H1 (cell line): ENCODE data around the gene OSBP2. TPM values are rescaled to one million over a fixed set of nuclear protein-coding genes. Genes with fewer than 3 reads are reported as not detected.

Source experiments
- CTCF ChIA-PET: fragments of 300-600 bp; sonication (Branson Sonifier 250); formaldehyde crosslinking; loops from one replicate; lab custom pipeline; 2021; ENCODE audit not compliant: partially characterized antibody; lab: Charles Lee
- POLR2A ChIA-PET: fragments of 300-600 bp; sonication (Branson Sonifier 250); formaldehyde crosslinking; loops from one replicate; lab custom pipeline; 2021; ENCODE audit warnings: inconsistent platforms; ENCODE audit not compliant: partially characterized antibody; lab: Charles Lee
- DNase-seq, 2 experiments: peaks; one replicate each; pipeline versions ENCODE4 v3.0.0 to v3.0.0-alpha.2; 2010 to 2022; ENCODE audit warnings: low spot score in 2 of 2, low read depth in 1 of 2, mixed read lengths in 1 of 2
- FAIRE-seq: peaks from 2 replicates; lab custom pipeline; 2011; peaks lifted over from hg19 to GRCh38; lab: Jason Lieb, UNC
- H2AFZ ChIP-seq: 2 replicates; pipeline ENCODE4 v1.8.1; 2012; ENCODE audit warnings: low read length, inconsistent platforms
- H2AK5ac ChIP-seq: 2 replicates; pipeline ENCODE4 v1.6.1; 2013; ENCODE audit warnings: low read depth, low read length
- H2BK120ac ChIP-seq: replicated peaks from 2 replicates; pipeline ENCODE3; 2013; ENCODE audit warnings: low read depth, low read length, inconsistent platforms
- H2BK12ac ChIP-seq: 2 replicates; pipeline ENCODE4 v1.6.1; 2013; ENCODE audit warnings: low read depth, low read length
- H2BK15ac ChIP-seq: 2 replicates; pipeline ENCODE4 v1.6.1; 2013; ENCODE audit warnings: low read length
- H2BK20ac ChIP-seq: 2 replicates; pipeline ENCODE4 v1.6.1; 2013; ENCODE audit warnings: low read length
- H2BK5ac ChIP-seq: 2 replicates; pipeline ENCODE4 v1.6.1; 2013; ENCODE audit warnings: low read depth, low read length
- H3K14ac ChIP-seq: 2 replicates; pipeline ENCODE4 v1.6.1; 2013; ENCODE audit warnings: inconsistent platforms; ENCODE audit not compliant: insufficient read length
- H3K18ac ChIP-seq: 2 replicates; pipeline ENCODE4 v1.6.1; 2013; ENCODE audit warnings: low read length; ENCODE audit errors: extremely low read depth
- H3K23ac ChIP-seq: 2 replicates; pipeline ENCODE4 v1.6.1; 2013; ENCODE audit warnings: inconsistent platforms; ENCODE audit not compliant: insufficient read length
- H3K23me2 ChIP-seq: 2 replicates; pipeline ENCODE4 v1.6.1; 2013; ENCODE audit warnings: low read depth, low read length
- H3K27ac ChIP-seq: 2 replicates; pipeline ENCODE4 v1.6.1; 2011; ENCODE audit warnings: low read depth, low read length, inconsistent platforms
- H3K27me3 ChIP-seq, 4 experiments: replicated peaks in 1 of 4; 1 replicate in 1 of 4; 2 replicates in 3 of 4; pipeline versions ENCODE4 v1.6.1 to v1.8.1; 2011 to 2013; ENCODE audit warnings: low read length in 3 of 4, mild to moderate bottlenecking in 3 of 4, inconsistent platforms in 2 of 4, mixed read lengths in 2 of 4, moderate library complexity in 1 of 4; ENCODE audit not compliant: control insufficient read depth in 3 of 4, insufficient read depth in 3 of 4; ENCODE audit errors: extremely low read depth in 1 of 4
- H3K36me3 ChIP-seq, 4 experiments: 2 replicates each; pipeline versions ENCODE4 v1.6.1 to v1.8.1; 2011 to 2013; ENCODE audit warnings: mild to moderate bottlenecking in 4 of 4, low read length in 3 of 4, moderate library complexity in 2 of 4, control low read depth in 1 of 4, inconsistent platforms in 1 of 4; ENCODE audit not compliant: insufficient read depth in 4 of 4, control insufficient read depth in 2 of 4
- H3K4ac ChIP-seq: replicated peaks from 2 replicates; pipeline ENCODE3; 2013; ENCODE audit warnings: low read length, low read depth, mixed read lengths, inconsistent platforms; ENCODE audit not compliant: insufficient read length
- H3K4me1 ChIP-seq, 4 experiments: replicated peaks in 1 of 4; 1 replicate in 1 of 4; 2 replicates in 3 of 4; pipeline versions ENCODE4 v1.6.1 to v1.8.1; 2011 to 2013; ENCODE audit warnings: low read length in 3 of 4, inconsistent platforms in 2 of 4, mixed read lengths in 1 of 4; ENCODE audit not compliant: insufficient read depth in 4 of 4, control insufficient read depth in 3 of 4
- H3K4me2 ChIP-seq, 2 experiments: 2 replicates each; pipeline versions ENCODE4 v1.6.1 to v1.8.1; 2011 to 2013; ENCODE audit warnings: low read depth in 2 of 2, low read length in 2 of 2, control low read depth in 1 of 2, inconsistent platforms in 1 of 2, mild to moderate bottlenecking in 1 of 2; ENCODE audit not compliant: insufficient read depth in 1 of 2
- H3K4me3 ChIP-seq, 4 experiments: fragments of 200-600, 300-600 bp in 1 of 4; sonication (generic), shearing (Covaris generic), sonication (Bioruptor Twin) in 1 of 4; 2 replicates each; pipeline versions ENCODE4 v1.5.1 to v1.8.1; 2011 to 2016; ENCODE audit warnings: low read length in 4 of 4, low read depth in 3 of 4, control low read depth in 2 of 4, inconsistent platforms in 2 of 4, mild to moderate bottlenecking in 2 of 4, mixed read lengths in 1 of 4, moderate library complexity in 1 of 4; ENCODE audit not compliant: insufficient read depth in 2 of 4; ENCODE audit errors: extremely low read depth in 1 of 4
- H3K56ac ChIP-seq: replicated peaks from 2 replicates; pipeline ENCODE3; 2013; ENCODE audit warnings: low read depth, mild to moderate bottlenecking, mixed read lengths, low read length, inconsistent platforms; ENCODE audit not compliant: insufficient read length
- H3K79me1 ChIP-seq: 2 replicates; pipeline ENCODE4 v1.6.1; 2013; ENCODE audit warnings: low read depth, low read length, control low read depth
- H3K79me2 ChIP-seq, 2 experiments: 2 replicates each; pipeline versions ENCODE4 v1.6.1 to v1.8.1; 2012 to 2013; ENCODE audit warnings: low read length in 2 of 2, mild to moderate bottlenecking in 2 of 2, inconsistent platforms in 1 of 2; ENCODE audit not compliant: insufficient read depth in 2 of 2, control insufficient read depth in 1 of 2
- H3K9ac ChIP-seq, 4 experiments: replicated peaks in 1 of 4; 1 replicate in 1 of 4; 2 replicates in 3 of 4; pipeline versions ENCODE4 v1.6.1 to v1.8.1; 2011 to 2013; ENCODE audit warnings: low read depth in 3 of 4, low read length in 3 of 4, control low read depth in 2 of 4, mild to moderate bottlenecking in 2 of 4, moderate library complexity in 2 of 4, inconsistent platforms in 1 of 4; ENCODE audit errors: extremely low read depth in 1 of 4
- H3K9me3 ChIP-seq, 2 experiments: 2 replicates each; pipeline versions ENCODE4 v1.6.1 to v1.8.1; 2012 to 2013; ENCODE audit warnings: mild to moderate bottlenecking in 2 of 2, moderate library complexity in 2 of 2, control low read depth in 1 of 2, inconsistent platforms in 1 of 2, low read depth in 1 of 2, low read length in 1 of 2, mixed read lengths in 1 of 2; ENCODE audit not compliant: insufficient read depth in 2 of 2
- H4K20me1 ChIP-seq, 2 experiments: replicated peaks in 1 of 2; 2 replicates each; pipeline versions ENCODE3 to v1.8.1; 2011 to 2013; ENCODE audit warnings: inconsistent platforms in 2 of 2, low read length in 2 of 2, mild to moderate bottlenecking in 1 of 2; ENCODE audit not compliant: insufficient read depth in 2 of 2, control insufficient read depth in 1 of 2
- H4K5ac ChIP-seq: 2 replicates; pipeline ENCODE4 v1.6.1; 2013; ENCODE audit warnings: low read length, low read depth, mixed read lengths, inconsistent platforms; ENCODE audit not compliant: insufficient read length
- H4K8ac ChIP-seq: 2 replicates; pipeline ENCODE4 v1.8.0; 2013; ENCODE audit warnings: mild to moderate bottlenecking, moderate library complexity, low read length, inconsistent platforms; ENCODE audit not compliant: insufficient read depth; ENCODE audit errors: extremely low read depth
- H4K91ac ChIP-seq: replicated peaks from 2 replicates; pipeline ENCODE3; 2013; ENCODE audit warnings: low read length, mixed read lengths, inconsistent platforms; ENCODE audit not compliant: insufficient read length
- ATF2 ChIP-seq: IDR thresholded peaks from 2 replicates; pipeline ENCODE4 v1.6.1; 2012; ENCODE audit warnings: low read length, inconsistent platforms
- BACH1 ChIP-seq: IDR thresholded peaks from 2 replicates; pipeline ENCODE4 v1.6.1; 2012; ENCODE audit warnings: low read length, improper control_type of control experiment
- CEBPB ChIP-seq: IDR thresholded peaks from 2 replicates; pipeline ENCODE4 v1.6.1; 2012; ENCODE audit warnings: low read depth, low read length
- CREB1 ChIP-seq: IDR thresholded peaks from 2 replicates; pipeline ENCODE4 v1.6.1; 2012; ENCODE audit warnings: inconsistent platforms
- GABPA ChIP-seq: IDR thresholded peaks from 2 replicates; pipeline ENCODE4 v1.6.1; 2011; ENCODE audit warnings: mild to moderate bottlenecking, low read length, moderate library complexity, borderline replicate concordance; ENCODE audit not compliant: insufficient read depth
- POLR2A ChIP-seq, 2 experiments: IDR thresholded peaks; 1 replicate in 1 of 2; 2 replicates in 1 of 2; pipeline ENCODE4 v1.6.1; 2011; ENCODE audit warnings: low read depth in 2 of 2, low read length in 2 of 2, mild to moderate bottlenecking in 2 of 2; ENCODE audit errors: control extremely low read depth in 1 of 2
- RNF2 ChIP-seq: fragments of 200-900, 300-1000 bp; sonication (generic); IDR thresholded peaks from 2 replicates; pipeline ENCODE4 v1.7.1; 2016; ENCODE audit warnings: borderline replicate concordance, low read depth, mild to moderate bottlenecking, antibody characterized with exemption, low read length; ENCODE audit not compliant: poor library complexity, severe bottlenecking; ENCODE audit errors: missing control alignments
- SP1 ChIP-seq: IDR thresholded peaks from 2 replicates; pipeline ENCODE4 v1.6.1; 2011; ENCODE audit warnings: low read depth, low read length
- SP4 ChIP-seq: IDR thresholded peaks from 2 replicates; pipeline ENCODE4 v1.6.1; 2012; ENCODE audit warnings: low read length, inconsistent platforms
- TAF1 ChIP-seq: IDR thresholded peaks from 2 replicates; pipeline ENCODE4 v1.6.1; 2011; ENCODE audit warnings: mild to moderate bottlenecking, low read depth, low read length
- WGBS, 2 experiments: shearing (Covaris generic) in 1 of 2; methylation state at CpG; one replicate each; pipeline versions ENCODE4 v1.1.6 to v1.1.7; 2013 to 2015; ENCODE audit warnings: low lambda C conversion rate in 2 of 2, mixed read lengths in 2 of 2, inconsistent platforms in 1 of 2, low coverage in 1 of 2, missing lambda C conversion rate in 1 of 2; ENCODE audit not compliant: insufficient replicate concordance in 2 of 2, insufficient coverage in 1 of 2, insufficient read length in 1 of 2; ENCODE audit errors: extremely low coverage in 1 of 2, missing lambda C conversion rate in 1 of 2; 5-methylcytosine and 5-hydroxymethylcytosine counted together
- polyA plus RNA-seq, 7 experiments: library from polyadenylated mRNA; depleted of rRNA in 3 of 7; stranded (reverse) in 5 of 7; unstranded in 2 of 7; fragments of >200 nt in 5 of 7; fragments of 200-250 nt in 2 of 7; gene quantifications; 1 replicate in 5 of 7; 2 replicates in 1 of 7; 4 replicates in 1 of 7; pipeline versions ENCODE4 v1.2.1 to v1.2.3, GENCODE V29; 2011 to 2013; ENCODE audit warnings: missing spikeins in 2 of 7, mixed read lengths in 2 of 7
- total RNA-seq: library from RNA; stranded (reverse); fragmentation: NEBNext Ultra II Directional; extraction: Animal tissue kit (Norgen Biotek cat#: 25700); gene quantifications from 2 replicates; pipeline ENCODE4 v1.2.1, GENCODE V29; 2021

The OSBP2 gene
- total and polyA plus RNA-seq, 2 of the 8 experiments (the other 6 are each of a cell fraction or from before 2014, with no cell fraction given) = 3.4 to 3.7 TPM

GRCh38 chr22:30887453-30887852 lies 192.8 kb downstream of the OSBP2 start:
- WGBS, 2 experiments = 93% methylated on average over 10 of the region's 11 CpGs; no CpG with 5 or more reads in 1 of the 2 experiments
- Histone ChIP-seq H2BK15ac (no peak overlapping the region), H3K4me1 (no peaks in the 10 kb centered on the region; a peak in 1 of 7 replicates), H3K27ac (no peak overlapping the region), H4K20me1 (peaks cover 0 to 3% of the 10 kb centered on the region in 2 experiments), H4K8ac (no peak overlapping the region), H3K56ac (no peak overlapping the region), H3K4me2 (no peak overlapping the region), H3K36me3 (peaks cover 0 to 4% (median 0%) of the 10 kb centered on the region in 4 experiments; a peak in 2 of 8 replicates), H2BK20ac (no peak overlapping the region), H3K23me2 (no peaks in the 10 kb centered on the region), H2AFZ (no peak overlapping the region), H3K9ac (no peak overlapping the region), H2BK12ac (no peak overlapping the region), H2BK120ac (no peak overlapping the region), H2BK5ac (no peak overlapping the region), H3K9me3 (no peaks in the 10 kb centered on the region), H4K5ac (no peak overlapping the region), H3K79me2 (no peaks in the 10 kb centered on the region), H3K79me1 (no peaks in the 10 kb centered on the region), H3K14ac (no peak overlapping the region), H3K4ac (no peak overlapping the region), H2AK5ac (no peak overlapping the region), H3K18ac (no peak overlapping the region), H3K4me3 (no peak overlapping the region), H3K27me3 (no peaks in the 10 kb centered on the region), H4K91ac (no peak overlapping the region), H3K23ac (no peak overlapping the region)
- TF ChIP-seq BACH1 (no peak), CREB1 (no peak), SP4 (no peak), GABPA (no peak), CEBPB (no peak), RNF2 (no peak), TAF1 (no peak), ATF2 (no peak), SP1 (no peak), POLR2A (IDR thresholded peaks at IDR 0.05; ENCODE audit: control extremely low read depth in 1 of 2, low read depth in 2 of 2, low read length in 2 of 2) (no peak)
- ChIA-PET CTCF (interaction anchor here (0.7 to 4.9 kb wide), 6 partner anchors 18 to 168 kb away, joined by 3 to 47 read pairs (median 6); no protein-coding TSS in a partner anchor), POLR2A (interaction anchor here (0.7 to 1.0 kb wide), 2 partner anchors 28 to 65 kb away, joined by 3 read pairs; no protein-coding TSS in a partner anchor)
- DNase-seq (no peak), FAIRE-seq (no peak)
